GM12801 (cell line): ENCODE results near the gene PCSK2.

Source experiments
- CTCF ChIP-seq: IDR thresholded peaks from one replicate; pipeline ENCODE4 v1.5.1; 2011; ENCODE audit warnings: control low read depth; ENCODE audit not compliant: insufficient read length; ENCODE audit errors: extremely low read depth

The PCSK2 gene

GRCh38 chr20:17494201-17494600 lies 267.4 kb downstream of the PCSK2 start:
- no peak for TF ChIP-seq CTCF

DNA sequence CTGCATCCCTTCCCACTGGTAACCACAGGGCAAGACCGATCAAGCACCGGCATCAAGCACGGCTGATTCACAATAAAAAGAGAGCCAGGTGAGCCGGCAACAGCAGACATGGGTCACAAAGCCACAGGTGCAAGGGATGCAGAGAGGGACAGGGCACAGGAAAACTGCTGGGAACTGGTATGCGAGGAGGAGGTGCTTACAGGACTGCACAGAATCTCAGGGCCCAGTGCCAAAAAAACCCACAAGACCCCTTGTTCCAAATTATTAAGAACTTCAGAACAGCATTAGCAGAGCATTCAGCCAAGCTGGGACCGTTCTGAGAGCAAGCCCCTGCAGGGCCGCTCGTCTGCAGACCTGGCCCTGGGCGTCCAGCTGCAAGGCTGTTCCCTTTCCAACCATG lies 269.0 kb downstream of the PCSK2 start:
- TF ChIP-seq CTCF = no peak

- no peak for TF ChIP-seq CTCF
These were observed 271.2 kb downstream of the PCSK2 start for GRCh38 chr20:17497821-17498580.

DNA sequence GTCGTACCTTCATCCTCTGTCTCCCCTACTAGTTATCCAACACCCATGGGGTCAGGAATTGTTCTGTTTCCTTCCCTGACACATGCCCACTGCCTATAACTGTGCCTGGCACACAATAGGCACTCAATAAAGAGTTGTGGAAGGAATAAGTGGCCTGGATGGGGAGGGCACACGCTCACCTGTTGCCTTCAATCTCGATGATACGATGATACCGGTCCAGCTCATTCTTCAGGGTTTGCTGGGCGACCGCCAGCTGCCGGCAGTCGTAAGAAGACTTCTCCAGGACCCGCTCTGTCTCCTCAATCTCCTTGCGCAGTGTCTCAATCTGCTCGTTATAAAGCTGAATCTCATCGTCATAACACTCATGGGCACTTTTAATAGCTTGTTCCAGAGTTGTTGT lies 271.8 kb downstream of the PCSK2 start:
- no peak for TF ChIP-seq CTCF

DNA sequence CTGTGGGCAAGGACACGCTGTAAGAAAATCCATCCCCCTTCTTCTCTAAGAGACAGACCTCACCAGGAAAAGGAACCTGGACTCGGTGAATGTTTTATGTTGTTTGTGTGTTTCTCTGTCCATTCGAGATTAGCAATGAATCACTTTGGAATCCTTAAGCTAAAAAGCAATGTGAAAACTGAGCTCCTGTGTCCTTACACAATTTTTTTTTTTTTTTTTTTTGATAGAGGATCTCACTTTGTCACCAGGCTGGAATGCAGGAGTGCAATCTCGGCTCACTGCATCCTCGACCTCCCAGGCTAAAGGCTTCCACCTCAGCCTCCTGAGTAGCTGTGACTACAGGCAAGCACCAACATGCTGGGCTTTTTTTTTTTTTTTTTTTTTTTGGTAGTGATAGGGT lies 272.2 kb downstream of the PCSK2 start:
- TF ChIP-seq CTCF = no peak

DNA sequence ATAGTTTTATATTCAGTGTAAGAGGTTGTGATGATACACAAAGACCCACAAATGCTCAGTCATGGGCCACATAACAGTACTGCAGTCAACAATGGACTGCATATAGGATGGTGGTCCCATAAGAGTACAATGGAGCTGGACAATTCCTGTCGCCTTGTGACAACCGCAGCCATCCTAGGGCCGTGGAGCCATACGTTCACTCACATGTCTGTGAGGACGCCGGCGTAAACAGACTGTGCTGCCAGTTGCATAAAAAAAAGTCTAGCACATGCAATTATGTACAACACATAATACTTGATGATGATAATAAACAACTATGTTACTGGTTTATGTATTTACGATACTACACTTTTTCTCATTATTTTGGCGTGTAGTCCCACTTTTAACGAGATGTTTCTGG lies 273.4 kb downstream of the PCSK2 start:
- TF ChIP-seq CTCF = no peak

- TF ChIP-seq CTCF = no peak
These were observed 274.0 kb downstream of the PCSK2 start for GRCh38 chr20:17500826-17501225.

DNA sequence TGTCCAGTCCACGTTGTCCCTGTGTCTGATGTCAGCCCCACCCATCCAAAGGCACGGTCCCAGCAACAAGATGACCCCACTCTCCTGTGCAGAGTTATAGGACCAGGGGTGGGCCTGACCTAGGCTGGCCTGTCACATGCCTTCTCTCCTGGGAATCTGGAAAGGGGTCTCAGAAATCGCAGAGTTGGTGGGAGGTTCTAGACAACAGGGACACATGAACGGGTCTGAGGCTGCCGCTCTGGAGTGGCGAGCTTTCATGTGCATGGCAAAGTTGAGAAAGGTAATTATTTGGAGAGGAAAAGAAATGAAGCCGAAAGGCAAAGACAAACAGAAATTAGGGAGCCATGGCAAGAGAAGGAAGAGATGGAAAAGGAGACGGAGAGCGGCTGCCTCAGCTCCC lies 274.9 kb downstream of the PCSK2 start:
- TF ChIP-seq CTCF = no peak
